GM21723 (cell line): Measurements from ENCODE around the gene SLC13A5.
"Not testable (repeated sequence)": the region's sequence is repeated elsewhere in the genome, so short reads cannot be mapped to it uniquely, and the experiment has no call there.

Experiments used
- ATAC-seq: cut with Tn5 transposase; IDR thresholded peaks from one replicate; pipeline ENCODE4 v1.9.1; 2021; ENCODE audit warnings: mild to moderate bottlenecking, moderate library complexity; ENCODE audit not compliant: unreplicated experiment

SLC13A5 gene

GRCh38 chr17:6713130-6713917, at the start of gene SLC13A5:
SLC13A5 (minus strand) TSS chr17:6713369; CDS start chr17:6713333, 36 bp downstream.
- no peak for ATAC-seq

- no peak for ATAC-seq
These were observed 48.6 kb upstream of the SLC13A5 start for GRCh38 chr17:6761779-6762178.

DNA sequence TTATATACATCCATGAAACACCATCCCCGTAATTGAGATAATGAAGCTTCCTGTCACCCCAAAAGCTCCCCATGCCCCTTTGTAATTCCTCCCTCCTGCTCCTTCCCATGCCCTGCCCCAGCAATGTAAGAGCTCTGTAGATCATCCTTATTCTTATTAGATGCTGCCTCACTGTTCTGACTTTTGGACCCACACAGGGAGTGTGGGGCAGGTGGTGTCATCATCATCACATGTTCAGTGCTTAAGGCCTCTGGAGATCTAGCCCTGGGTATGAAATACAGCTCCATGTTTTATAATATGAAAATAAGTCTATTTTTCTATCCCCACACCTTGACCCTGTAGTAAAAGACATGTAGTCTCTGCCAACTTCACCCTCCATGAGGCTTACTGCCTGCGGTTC, 44.6 kb upstream of the SLC13A5 start:
- no peak for ATAC-seq

DNA sequence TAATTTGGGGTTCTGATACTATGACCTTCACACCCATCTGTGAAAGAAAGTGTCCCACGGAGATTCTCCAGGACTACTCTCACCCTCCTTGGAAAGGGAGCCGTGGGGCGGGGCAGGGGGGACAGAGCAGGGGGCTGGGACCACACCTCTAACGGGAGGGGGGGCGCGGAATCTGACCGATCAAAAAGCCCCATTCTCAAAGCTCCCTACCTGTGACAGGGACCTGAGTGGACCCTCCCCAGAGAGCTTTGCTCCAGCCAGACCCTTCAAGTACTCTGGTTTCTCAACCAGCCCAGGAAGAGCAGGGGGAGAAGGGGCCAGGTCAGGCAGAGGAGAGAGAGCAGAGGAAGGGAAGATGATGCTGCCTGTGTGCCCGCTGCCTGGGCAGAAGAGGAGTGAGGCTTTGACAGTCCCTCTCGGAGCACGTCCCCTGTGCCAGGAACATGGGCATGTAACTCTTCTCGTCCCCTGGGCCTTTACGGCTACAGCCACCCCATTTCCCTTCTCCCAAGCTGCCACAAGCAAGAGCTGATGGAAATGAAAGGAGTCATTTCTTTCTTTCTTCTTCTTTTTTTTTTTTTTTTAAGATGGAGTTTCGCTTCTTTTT, 43.4 kb upstream of the SLC13A5 start:
- no peak for ATAC-seq

DNA sequence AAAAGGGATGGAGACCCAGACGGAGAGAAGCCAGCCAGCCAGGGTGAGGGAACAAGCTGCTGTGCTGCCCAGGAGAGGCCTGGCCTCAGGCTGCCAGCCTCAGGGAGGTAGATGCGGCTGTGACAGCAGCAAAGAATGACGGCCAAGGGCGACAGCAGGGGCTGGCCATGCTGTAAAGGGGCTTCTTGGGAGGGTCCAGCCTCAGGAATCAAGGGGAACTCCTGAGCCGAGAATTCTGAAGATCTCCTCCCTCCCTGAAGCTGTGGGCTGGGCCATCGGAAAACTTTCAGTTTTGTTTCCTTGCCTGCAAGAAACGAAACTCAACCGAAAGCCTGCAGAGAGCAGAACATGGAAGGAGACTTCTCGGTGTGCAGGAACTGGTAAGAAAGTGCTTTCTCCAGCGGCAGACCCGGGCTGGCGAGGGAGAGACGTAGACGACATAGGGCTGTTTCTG, 42.6 kb upstream of the SLC13A5 start, which contains the start of gene XAF1:
Gene XAF1 (plus strand): TSS at position 316 of the 454 bp plus-strand sequence. CDS start 33 bp downstream, at position 349.
- no peak for ATAC-seq

DNA sequence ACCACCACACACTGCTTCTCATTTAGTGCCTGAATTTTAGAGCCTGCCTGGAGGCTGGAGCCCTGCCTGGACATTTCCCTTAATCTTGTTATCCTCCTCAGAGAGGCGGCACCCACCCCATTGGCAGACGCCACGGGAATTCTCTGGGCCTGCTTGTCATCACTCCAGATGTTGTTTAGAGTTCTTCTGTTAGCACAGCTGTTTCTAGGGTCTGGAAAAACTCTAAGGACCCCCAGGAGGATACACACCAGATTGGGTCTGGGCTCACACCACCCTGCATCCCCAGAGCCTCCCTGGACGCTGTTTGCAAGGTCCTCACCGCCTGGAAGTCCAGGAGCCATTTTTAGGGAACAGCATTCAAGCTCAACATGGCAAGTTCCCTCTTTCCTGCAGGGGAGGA, 42.1 kb upstream of the SLC13A5 start:
- no peak for ATAC-seq

- no peak for ATAC-seq
These were observed 40.4 kb upstream of the SLC13A5 start for GRCh38 chr17:6753546-6753945.

DNA sequence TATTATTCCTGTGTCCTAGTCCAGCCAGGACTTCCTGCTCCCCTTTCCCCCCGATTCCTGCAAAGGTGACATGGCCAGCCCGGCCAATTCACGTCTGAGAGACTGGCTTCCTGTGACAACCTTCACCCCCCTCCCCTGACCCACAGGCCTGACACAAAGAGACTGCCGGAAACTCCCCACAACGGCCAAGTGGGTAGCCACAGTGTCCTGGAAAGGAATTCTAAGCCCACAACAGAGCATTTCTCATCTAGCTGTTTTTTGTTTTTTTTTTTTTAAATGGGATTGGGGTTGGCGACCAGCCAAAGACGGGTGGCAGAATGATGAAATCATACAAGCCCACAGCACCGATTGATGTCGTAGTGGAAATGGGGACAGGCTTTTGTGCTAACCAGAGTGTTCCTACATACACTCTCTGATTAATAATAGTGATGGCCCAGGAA, 39.9 kb upstream of the SLC13A5 start:
- no peak for ATAC-seq

GRCh38 chr17:6752068-6752909, 39.1 kb upstream of the SLC13A5 start:
- ATAC-seq: no peak

GRCh38 chr17:6749519-6749918, 36.4 kb upstream of the SLC13A5 start:
- ATAC-seq: no peak

DNA sequence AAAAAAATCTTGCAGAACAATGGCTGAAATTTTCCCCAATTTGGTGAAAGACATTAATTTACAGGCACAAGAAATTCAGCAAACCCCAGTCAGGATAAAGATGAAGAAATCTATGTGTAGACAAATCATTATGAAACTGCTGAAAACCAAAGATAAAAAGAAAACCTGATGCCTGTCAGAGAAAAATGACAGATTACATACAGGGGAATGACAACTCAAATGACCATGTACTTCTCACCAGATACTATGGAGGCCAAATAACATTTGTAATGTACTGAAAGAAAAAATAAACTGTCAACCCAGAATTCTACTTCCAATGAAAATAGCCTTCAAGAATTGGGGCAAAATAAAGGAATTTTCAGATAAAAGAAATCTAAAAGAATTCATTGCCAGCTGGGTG, 35.4 kb upstream of the SLC13A5 start:
- ATAC-seq: no peak

- ATAC-seq: not testable (repeated sequence)
These were observed 33.5 kb upstream of the SLC13A5 start for GRCh38 chr17:6746665-6747064.

DNA sequence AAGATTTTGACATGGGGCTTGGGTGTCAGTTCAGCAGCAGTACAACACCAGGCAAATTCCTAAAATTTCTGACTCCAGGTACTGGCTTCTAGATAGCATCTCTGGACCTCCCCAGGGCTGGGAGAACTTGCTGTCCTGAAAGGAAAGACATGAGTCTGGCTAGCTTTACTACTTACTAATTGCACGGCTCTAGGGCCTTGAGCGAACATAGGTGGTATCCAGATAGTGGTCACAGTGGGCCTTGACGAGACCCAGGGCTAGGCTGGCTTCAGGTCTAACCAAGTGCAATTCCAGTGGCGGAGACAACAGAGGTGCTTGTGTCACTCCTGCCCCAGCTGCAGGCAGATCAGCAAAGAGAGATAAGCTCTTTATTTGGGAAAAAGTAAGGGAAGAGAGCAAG, 16.4 kb upstream of the SLC13A5 start:
- no peak for ATAC-seq

DNA sequence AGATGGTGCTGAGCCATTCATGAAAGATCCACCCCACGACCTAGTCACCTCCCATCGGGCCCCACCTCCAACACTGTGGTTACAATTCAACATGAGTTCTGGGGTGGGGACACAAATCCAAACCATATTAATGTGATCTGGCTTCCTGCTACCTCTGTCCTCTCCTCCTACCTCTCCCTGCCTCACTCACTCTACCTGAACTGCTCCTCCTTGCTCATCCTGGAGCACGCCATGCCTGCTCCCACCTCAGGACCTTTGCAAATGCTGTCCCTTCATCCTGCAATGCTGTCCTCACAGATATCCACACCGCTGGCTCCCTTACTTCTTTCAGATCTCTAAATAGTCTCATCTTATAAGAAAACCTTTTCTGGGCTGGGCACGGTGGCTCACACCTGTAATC, 10.8 kb upstream of the SLC13A5 start:
- ATAC-seq: no peak

DNA sequence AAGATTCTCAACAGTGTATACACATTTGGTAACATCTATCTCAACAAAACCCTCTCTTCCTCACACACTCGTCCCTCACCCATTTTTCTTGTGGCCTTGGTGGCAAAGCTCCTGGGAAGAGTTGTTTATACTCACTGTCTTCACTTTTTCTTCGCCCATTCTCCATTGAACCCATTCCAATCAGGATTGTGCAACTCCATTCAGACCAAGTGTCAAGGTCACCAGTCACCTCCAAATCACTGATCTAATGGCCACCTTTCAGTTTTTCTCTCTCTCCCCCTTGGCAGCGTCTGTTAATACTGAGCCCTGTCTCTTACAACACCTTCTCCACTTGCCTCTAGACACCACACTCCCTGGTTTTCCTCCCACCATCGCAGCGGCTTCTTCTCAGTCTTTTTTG, 8.6 kb upstream of the SLC13A5 start:
- ATAC-seq: no peak

DNA sequence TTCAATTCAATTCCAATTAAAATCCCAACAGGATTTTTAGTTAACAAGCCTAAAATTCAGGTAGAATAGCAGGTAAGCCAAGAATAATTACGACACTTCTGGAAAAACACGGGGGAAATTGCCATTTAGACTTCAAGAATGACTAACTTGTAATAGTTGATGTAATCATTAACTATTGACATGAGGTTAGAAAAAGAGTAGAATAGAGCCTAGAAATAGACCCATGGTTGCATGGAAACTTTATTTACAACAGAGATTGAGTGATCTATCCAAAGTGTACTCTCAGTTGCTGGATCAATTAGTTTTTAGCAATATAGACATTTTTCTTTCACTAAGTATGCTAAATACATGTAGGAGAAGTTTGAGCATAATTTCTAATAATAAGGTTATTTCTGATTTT, 3.6 kb upstream of the SLC13A5 start:
- ATAC-seq: no peak

DNA sequence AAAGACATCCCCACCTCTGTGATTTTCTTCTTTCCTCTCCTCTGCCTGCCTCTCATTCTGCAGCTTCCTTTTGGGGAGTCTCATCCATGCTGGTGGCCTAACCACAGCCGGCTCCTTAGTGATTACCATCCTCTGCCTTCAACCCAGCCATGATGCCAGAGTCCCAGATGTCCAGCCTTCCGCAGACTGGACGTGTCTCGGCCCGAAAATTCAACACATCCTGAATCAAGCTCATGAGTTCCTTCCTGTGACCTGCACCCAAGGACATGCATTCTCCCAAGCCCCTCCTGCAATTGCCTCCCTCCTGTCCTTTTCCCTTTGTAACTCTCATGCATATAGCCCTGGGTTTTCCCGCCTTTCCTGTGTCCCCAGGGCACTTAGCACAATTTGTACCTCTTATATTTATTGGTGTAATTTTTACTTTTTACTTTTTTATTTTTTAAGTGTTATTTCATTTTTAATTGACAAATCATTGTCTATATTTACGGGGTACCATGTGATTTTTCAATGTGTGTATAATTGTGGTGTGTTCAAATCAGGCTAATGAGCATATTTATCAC, 1.2 kb upstream of the SLC13A5 start:
- no peak for ATAC-seq

DNA sequence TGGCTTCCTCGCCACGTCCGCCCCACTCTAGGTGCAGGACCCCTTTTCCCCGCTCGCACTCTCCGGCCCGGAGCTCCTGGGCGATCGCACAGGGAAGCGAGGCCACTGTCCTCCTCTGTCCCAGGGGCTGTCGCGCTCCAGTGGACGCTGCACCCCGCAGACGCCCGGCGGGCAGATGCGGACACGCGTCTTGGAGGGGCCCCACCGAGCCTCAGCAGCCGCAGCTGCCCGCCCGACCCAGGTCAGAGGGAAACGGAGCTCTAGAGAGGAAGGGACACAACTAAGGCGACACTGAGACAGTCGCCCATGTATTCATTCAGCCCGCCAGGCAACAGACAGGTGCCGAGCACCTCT, 726 bp upstream of the SLC13A5 start:
- ATAC-seq: no peak

DNA sequence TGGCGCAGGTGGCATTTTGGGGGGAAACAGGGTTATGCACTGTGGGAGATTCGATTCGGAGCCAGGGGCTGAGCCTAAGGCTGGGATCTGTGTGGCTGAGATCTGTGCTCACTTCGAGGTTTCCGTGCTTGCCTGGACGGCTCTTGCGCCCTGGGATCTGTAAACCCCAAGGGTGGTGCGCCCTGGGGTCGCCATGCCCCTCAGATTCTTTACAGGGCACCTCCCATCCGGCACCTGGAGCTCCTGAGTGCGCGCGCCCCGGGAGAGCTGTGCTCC, 377 bp downstream of the SLC13A5 start:
- ATAC-seq: no peak

GRCh38 chr17:6712058-6712853, 913 bp downstream of the SLC13A5 start:
- no peak for ATAC-seq

DNA sequence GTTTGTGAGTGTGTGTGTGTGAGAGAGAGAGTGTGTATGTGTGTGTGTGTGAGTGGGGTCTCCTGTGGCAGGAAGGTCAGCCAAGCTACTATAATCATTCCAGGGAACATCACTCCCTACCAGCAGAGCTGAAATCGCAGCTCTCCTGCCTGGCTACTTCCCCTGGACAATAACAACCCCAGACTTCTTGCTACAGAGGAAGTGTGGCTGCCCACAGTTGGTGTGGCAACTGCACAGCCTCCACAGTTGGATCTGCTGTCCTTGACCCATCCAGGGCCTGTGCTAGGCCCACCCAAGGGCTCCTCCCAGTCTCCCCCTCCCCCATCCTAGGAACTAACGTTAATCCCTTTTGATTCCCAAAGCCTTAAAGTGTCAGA, 1.5 kb downstream of the SLC13A5 start:
- no peak for ATAC-seq
